HG03060 (cell line): ENCODE measurements around the gene TNFAIP1.
"Not testable (repeated sequence)": the region's sequence is repeated elsewhere in the genome, so short reads cannot be mapped to it uniquely, and the experiment has no call there.

Source experiments
- ATAC-seq: cut with Tn5 transposase; IDR thresholded peaks from one replicate; pipeline ENCODE4 v1.9.1; 2021; ENCODE audit warnings: low read depth, moderate number of reproducible peaks; ENCODE audit not compliant: unreplicated experiment

The TNFAIP1 gene

GRCh38 chr17:28324267-28324745, 11.3 kb upstream of the TNFAIP1 start:
- ATAC-seq, result no peak

- ATAC-seq, result no peak
Measured at GRCh38 chr17:28324781-28325180, 10.8 kb upstream of the TNFAIP1 start.

GRCh38 chr17:28325211-28325610, 10.3 kb upstream of the TNFAIP1 start:
- no peak for ATAC-seq

- no peak for ATAC-seq
Measured at GRCh38 chr17:28326114-28326513, 9.4 kb upstream of the TNFAIP1 start.

GRCh38 chr17:28327031-28327607, 8.4 kb upstream of the TNFAIP1 start:
- ATAC-seq, result no peak

- no peak for ATAC-seq
Measured at GRCh38 chr17:28327709-28328108, 7.9 kb upstream of the TNFAIP1 start.

- ATAC-seq, result no peak
Measured at GRCh38 chr17:28328325-28328724, 7.2 kb upstream of the TNFAIP1 start.

GRCh38 chr17:28330671-28331070, 4.9 kb upstream of the TNFAIP1 start:
- no peak for ATAC-seq

GRCh38 chr17:28331891-28332420, 3.6 kb upstream of the TNFAIP1 start:
- ATAC-seq, result no peak

GRCh38 chr17:28333083-28333746, 2.3 kb upstream of the TNFAIP1 start:
- no peak for ATAC-seq

- ATAC-seq, result no peak
Measured at GRCh38 chr17:28334171-28334570, 1.4 kb upstream of the TNFAIP1 start.

GRCh38 chr17:28334666-28335200, 828 bp upstream of the TNFAIP1 start:
- no peak for ATAC-seq

GRCh38 chr17:28335959-28336871, 654 bp downstream of the TNFAIP1 start:
- no peak for ATAC-seq

- no peak for ATAC-seq
Measured at GRCh38 chr17:28338056-28338768, 2.7 kb downstream of the TNFAIP1 start.

- ATAC-seq, result not testable (repeated sequence)
Measured at GRCh38 chr17:28338769-28339212, 3.2 kb downstream of the TNFAIP1 start.

- ATAC-seq, result no peak
Measured at GRCh38 chr17:28339431-28339830, 3.9 kb downstream of the TNFAIP1 start.

GRCh38 chr17:28340374-28340773, 4.8 kb downstream of the TNFAIP1 start:
- no peak for ATAC-seq

- ATAC-seq, result no peak
Measured at GRCh38 chr17:28341516-28341915, 6.0 kb downstream of the TNFAIP1 start.

GRCh38 chr17:28342313-28342712, 6.8 kb downstream of the TNFAIP1 start:
- ATAC-seq, result no peak

- no peak for ATAC-seq
Measured at GRCh38 chr17:28343491-28343932, 8.0 kb downstream of the TNFAIP1 start.
